GM12864 (cell line): Measurements from ENCODE around the gene SCAMP1.

Experiments used
- DNase-seq: peaks from one replicate; pipeline ENCODE4 v3.0.0-alpha.2; 2011; ENCODE audit warnings: low read depth
- H3K4me3 ChIP-seq: 2 replicates; pipeline ENCODE4 v1.5.1; 2011; ENCODE audit warnings: mild to moderate bottlenecking, low read depth, low read length, control low read depth
- TF ChIP-seq, protein P1 (sequence below): IDR thresholded peaks from 2 replicates; pipeline ENCODE4 v1.5.1; 2011; ENCODE audit warnings: low read depth, mild to moderate bottlenecking, moderate library complexity, low read length, control low read depth, inconsistent platforms; ENCODE audit errors: missing control alignments

The SCAMP1 gene

DNA sequence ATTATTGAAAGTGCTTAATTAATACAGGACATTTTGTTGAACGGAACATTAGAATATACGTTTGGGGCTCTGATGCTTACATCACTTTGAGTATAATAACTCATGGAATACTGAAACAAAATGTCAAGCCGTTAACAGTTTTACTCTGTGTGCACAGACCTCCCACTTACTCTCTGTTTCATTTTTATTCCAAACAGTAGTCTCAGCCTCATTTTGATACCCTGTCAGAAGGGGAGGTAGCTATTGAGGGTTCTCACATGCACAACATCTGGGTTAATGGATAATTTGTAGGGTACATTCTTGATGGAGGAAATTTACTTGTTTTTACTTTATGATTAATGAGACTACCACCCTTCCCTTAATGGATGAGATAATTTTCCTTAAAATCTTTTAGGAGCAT lies 59.0 kb downstream of the SCAMP1 start:
- TF ChIP-seq, protein P1, sequence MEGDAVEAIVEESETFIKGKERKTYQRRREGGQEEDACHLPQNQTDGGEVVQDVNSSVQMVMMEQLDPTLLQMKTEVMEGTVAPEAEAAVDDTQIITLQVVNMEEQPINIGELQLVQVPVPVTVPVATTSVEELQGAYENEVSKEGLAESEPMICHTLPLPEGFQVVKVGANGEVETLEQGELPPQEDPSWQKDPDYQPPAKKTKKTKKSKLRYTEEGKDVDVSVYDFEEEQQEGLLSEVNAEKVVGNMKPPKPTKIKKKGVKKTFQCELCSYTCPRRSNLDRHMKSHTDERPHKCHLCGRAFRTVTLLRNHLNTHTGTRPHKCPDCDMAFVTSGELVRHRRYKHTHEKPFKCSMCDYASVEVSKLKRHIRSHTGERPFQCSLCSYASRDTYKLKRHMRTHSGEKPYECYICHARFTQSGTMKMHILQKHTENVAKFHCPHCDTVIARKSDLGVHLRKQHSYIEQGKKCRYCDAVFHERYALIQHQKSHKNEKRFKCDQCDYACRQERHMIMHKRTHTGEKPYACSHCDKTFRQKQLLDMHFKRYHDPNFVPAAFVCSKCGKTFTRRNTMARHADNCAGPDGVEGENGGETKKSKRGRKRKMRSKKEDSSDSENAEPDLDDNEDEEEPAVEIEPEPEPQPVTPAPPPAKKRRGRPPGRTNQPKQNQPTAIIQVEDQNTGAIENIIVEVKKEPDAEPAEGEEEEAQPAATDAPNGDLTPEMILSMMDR, result no peak
- H3K4me3 ChIP-seq, result no peak overlapping the region

DNA sequence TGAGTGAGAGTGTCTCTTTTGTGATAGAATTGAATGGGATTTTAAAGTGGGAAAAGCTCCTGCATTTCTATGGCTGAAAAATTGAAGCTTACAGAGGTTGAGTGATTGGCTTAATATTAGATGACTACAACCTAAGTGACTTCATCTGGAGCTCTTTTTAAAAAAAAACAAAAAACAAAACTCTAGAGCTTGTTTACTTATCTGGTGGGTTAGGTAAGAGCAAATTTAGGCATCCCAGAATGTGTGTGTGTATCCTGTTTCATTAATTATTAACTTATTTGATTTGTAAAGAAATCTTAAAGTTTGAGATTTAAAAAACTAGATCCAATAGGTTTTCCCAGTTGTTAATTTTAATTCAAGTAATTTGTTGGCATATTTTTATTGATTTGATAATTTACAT lies 60.1 kb downstream of the SCAMP1 start:
- TF ChIP-seq, protein P1, result no peak
- no peak for DNase-seq
- H3K4me3 ChIP-seq, result no peak overlapping the region

More for the DNA sequence above, 59.0 kb downstream of the SCAMP1 start:
- no peak for DNase-seq

DNA sequence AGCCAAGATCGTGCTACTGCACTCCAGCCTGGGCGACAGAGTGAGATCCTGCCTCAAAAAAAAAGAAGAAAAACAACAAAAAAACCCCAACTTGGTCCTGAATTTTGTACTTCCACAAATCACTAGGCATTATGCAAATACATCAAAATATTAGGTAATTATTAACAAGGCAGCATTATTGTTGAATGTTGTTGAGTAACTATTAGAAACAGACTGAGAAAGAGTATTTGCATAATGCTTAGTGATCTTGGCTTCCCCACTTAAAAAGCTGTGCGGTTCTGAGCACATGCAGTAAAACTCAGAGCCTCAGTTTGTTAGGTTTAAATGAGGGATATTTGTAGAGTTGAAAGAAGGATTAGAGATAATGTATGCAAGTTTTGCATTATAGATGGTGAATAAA lies 64.2 kb downstream of the SCAMP1 start:
- TF ChIP-seq, protein P1, result no peak
- no peak for DNase-seq
- no peak overlapping the region for H3K4me3 ChIP-seq

DNA sequence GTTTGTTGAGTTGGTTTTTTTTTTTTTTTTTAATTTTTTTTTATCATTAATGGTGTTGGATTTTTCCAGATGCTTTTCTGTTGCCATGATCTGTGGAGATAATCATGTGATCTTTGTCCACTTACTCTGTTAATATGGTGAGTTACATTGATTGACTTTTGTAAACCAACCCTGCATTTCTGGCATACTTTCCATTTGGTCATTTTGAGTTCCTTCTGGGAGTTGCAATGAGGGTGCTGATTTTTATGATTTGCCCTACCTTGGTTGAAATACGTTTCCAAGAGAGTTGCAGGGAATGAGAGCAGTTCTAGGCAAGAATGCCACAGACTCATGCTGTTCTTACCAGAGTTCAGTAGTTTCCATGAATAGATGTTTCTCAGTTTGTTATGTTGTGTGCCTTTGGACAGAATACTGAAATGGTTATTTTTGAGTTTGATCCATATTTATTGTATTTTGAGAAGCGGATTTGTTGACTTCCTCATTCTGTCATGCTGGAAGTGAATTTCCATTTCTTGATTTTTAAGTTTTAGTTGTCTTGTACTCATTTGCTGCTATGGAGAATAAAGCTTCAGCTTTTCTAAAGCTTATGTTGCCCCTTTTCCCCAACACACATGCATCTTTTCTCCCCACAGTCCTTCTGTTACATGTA lies 69.0 kb downstream of the SCAMP1 start:
- DNase-seq, result no peak
- TF ChIP-seq, protein P1, result no peak

DNA sequence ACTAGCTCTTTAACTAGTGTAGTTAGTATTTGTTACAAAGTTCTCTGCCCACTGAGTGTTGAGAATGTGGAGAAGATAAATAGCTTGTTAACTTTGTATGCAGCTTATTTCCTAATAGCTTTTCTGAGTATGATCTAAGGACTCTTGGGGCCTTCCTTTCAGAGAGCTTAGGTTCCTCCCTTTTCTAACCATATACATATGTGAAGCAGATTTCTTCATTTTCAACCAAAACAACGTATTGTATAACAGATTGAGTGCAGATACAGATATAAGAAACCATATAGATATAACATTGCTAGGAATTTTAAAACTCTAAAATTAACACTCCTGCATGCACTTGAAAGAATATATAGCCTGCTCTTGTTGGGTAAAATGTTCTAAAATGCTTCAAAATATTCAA lies 70.4 kb downstream of the SCAMP1 start:
- DNase-seq, result no peak
- no peak overlapping the region for H3K4me3 ChIP-seq
- TF ChIP-seq, protein P1, result no peak

More for the DNA sequence above, 69.0 kb downstream of the SCAMP1 start:
- no peak overlapping the region for H3K4me3 ChIP-seq

DNA sequence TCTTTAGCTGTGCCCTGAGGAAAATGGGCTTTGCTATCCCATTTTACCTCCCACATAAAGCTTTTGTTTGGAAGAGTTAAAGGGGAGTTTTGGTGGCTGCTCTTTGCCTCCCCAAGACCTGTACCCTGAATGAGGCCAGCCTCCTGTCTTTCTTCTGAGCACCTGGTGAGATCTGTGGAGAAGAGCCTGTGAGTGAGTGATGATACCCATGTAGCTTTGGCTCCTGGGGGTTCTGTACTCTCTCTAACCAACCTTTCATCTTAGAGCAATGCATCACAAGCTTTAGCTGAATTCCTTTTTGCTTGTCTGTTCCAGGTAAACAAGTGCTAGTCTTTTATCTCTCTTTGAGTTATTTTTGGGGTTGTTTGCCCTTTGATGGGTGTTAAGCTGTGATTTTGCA lies 73.6 kb downstream of the SCAMP1 start:
- H3K4me3 ChIP-seq, result no peak overlapping the region
- DNase-seq, result no peak
- TF ChIP-seq, protein P1, result no peak

DNA sequence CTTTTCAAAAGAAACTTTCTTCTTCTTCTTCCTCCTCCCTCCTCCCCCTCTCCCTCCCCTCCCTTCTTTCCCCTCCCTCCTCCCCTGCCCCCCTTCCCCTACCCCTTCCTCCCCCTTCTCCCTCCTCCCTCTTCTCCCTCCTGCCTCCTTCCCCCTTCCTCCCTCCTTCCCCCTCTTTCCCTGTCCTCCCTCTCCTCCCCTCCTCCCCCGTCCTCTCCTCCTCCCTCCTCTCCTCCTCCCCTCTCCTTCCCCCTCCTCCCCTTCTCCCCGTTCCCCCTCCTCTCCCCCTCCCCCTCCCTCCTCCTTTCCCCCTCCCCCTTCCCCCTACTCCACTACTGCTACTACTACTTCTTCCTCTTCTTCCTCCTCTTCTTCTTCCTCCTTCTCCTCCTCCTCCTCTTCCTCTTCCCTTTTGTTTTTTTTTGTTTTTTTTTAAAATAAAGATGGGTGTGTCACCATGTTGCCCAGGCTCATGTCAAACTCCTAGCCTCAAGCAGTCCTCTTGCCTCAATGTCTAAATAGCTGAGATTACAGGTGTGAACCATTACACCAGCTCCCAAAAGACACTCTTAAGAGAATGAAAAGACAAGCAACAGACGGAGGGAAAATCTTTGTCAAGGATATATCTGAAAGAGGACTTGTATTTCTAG lies 87.5 kb downstream of the SCAMP1 start:
- no peak for DNase-seq
- TF ChIP-seq, protein P1, result no peak
- H3K4me3 ChIP-seq, result no peak overlapping the region
